ENCODE data around the gene GNL1.

GNL1 gene

DNA sequence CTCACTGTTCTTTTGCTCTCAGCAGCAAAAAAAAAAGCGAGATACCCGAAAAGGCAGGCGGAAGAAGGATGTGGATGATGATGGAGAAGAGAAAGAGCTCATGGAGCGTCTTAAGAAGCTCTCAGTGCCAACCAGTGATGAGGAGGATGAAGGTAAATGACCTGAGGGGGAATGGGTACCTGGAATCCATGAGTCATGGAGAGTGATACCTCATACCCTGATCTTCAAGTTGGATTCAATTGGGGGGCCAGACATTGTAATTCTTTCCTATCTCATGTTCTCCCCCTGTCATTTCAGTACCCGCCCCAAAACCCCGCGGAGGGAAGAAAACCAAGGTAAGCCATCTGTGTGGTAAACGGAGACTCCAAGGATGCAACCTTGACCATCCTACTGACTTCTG is 21.8 kb upstream of the GNL1 start:
- peak overlapping the region; percentile 15 for H3K27ac Mint-ChIP-seq
- peaks cover 63% of the 10 kb centered on the region for H3K36me3 Mint-ChIP-seq
- no peaks in the 10 kb centered on the region for H3K9me3 Mint-ChIP-seq
- no peak for ATAC-seq
- H3K4me1 Mint-ChIP-seq = peaks cover 29% of the 10 kb centered on the region
- H3K27me3 Mint-ChIP-seq = no peaks in the 10 kb centered on the region
- H3K4me3 Mint-ChIP-seq = no peak overlapping the region

DNA sequence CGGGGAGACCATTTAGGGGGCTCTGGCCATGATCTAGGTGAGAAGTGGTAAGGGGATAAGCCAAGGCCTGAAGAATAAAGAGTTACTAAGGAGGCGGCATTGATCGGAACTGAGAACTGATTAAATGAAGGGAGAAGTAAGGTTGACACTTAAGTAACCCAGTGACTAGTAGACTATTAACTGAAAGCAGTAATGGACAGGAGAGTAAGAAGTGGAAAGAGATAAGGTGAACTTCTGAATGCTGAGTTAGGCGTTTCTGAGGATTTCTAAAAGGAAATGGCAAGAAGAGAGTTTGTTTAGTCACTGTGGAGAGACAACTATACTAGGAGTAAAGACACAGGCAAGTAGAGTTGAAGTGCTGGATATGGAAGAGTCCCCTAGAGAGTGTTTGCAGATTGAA is 16.8 kb upstream of the GNL1 start:
- no peaks in the 10 kb centered on the region for H3K9me3 Mint-ChIP-seq
- H3K27ac Mint-ChIP-seq = peak overlapping the region; percentile 2
- ATAC-seq = no peak
- H3K4me1 Mint-ChIP-seq = peaks cover 66% of the 10 kb centered on the region
- no peaks in the 10 kb centered on the region for H3K27me3 Mint-ChIP-seq
- H3K36me3 Mint-ChIP-seq = peaks cover 26% of the 10 kb centered on the region
- peak overlapping the region; percentile 10 for H3K4me3 Mint-ChIP-seq

DNA sequence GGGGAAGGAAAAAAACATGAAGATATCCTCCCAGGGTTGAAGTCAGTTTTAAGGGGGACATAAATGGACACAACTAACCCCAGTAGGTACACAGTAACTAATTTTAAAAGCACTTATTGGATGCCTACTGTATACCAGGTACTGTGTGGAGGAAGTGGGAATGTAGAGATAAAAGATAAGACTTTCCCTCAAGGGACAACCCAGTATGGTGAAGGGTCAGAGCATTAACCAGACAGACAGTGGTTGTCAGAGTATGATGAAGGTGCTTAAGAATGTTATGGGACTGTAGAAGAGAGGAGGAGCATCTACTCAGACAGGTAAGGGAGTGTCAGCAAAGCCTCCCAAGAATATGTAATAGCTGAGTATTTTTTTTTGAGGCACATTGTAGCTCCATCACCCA is 15.9 kb upstream of the GNL1 start:
- no peak for ATAC-seq
- Mint-ChIP-seq H3K27me3 (no peaks in the 10 kb centered on the region), H3K27ac (peak overlapping the region; percentile 95), H3K9me3 (no peaks in the 10 kb centered on the region), H3K4me3 (peak overlapping the region; percentile 97), H3K4me1 (peaks cover 65% of the 10 kb centered on the region), H3K36me3 (peaks cover 16% of the 10 kb centered on the region)

DNA sequence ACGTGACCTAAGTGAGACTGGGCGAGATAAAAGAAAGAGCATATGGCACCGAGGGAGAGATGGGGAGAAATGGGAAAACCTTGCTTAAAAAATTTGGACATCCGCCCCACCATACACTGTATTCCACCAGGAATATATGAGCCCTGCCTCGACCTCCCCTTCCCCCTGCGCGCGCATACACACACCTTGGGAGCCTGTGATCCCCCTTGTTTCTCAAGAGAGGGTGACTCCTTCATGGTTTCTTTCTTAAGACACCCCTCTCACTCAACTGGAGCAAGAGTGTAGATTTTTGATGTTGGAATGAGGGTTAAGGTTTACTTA is 15.4 kb upstream of the GNL1 start:
- Mint-ChIP-seq H3K4me1 (peaks cover 60% of the 10 kb centered on the region), H3K27me3 (no peaks in the 10 kb centered on the region), H3K36me3 (peaks cover 12% of the 10 kb centered on the region), H3K4me3 (peak overlapping the region; percentile 97), H3K9me3 (no peaks in the 10 kb centered on the region), H3K27ac (peak overlapping the region; percentile 95)
- ATAC-seq = no peak

DNA sequence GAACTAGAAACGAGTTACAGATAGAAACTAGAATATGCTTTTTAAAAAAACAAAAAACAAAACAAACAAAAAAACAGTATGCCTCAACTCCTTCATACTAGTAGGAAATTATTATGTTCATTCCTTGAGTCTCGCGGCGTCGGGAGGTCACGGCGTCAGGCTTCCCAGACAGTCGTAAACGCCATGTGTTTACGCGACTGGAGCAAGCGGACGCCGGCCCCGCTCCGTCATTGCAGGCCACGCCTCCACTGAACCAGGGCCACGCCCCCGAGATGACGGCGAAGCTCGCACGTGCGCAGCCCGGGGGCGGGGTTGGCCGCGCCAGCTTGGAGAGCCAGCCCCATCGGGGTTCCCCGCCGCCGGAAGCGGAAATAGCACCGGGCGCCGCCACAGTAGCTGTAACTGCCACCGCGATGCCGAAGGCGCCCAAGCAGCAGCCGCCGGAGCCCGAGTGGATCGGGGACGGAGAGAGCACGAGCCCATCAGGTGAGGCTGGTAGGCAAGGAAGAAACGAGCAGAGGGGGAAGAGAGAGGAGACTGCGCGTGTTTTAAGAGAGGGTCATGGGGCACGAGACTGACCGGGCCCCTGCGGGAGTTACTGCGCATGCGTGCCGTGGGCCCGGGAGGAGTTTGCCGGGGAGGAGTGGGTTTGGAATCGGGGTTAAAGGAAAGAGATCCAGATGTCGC is 14.9 kb upstream of the GNL1 start, which contains the start of gene ABCF1:
ABCF1 (plus strand) TSS at position 368 of the 687 bp plus-strand sequence; CDS start at position 414, 46 bp downstream.
- peaks cover 57% of the 10 kb centered on the region for H3K4me1 Mint-ChIP-seq

DNA sequence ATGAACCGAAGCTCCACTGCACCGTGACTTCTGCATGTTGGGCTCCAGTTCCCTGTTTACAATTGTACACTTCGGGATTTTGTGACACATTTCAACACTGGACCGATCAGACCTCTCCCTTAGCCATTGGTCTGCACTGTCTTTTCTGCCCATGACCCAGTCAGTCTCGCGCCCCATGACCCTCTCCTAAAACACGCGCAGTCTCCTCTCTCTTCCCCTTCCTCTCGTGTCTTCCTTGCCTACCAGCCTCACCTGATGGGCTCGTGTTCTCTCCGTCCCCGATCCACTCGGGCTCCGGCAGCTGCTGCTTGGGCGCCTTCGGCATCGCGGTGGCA is 14.4 kb upstream of the GNL1 start:
- Mint-ChIP-seq H3K4me3 (peak overlapping the region; percentile 97), H3K36me3 (peaks cover 8% of the 10 kb centered on the region), H3K27me3 (no peaks in the 10 kb centered on the region), H3K27ac (peak overlapping the region; percentile 95), H3K4me1 (peaks cover 57% of the 10 kb centered on the region), H3K9me3 (no peaks in the 10 kb centered on the region)
- ATAC-seq = peak; percentile 51

More for the DNA sequence above, 14.9 kb upstream of the GNL1 start, which contains the start of gene ABCF1:
- Mint-ChIP-seq H3K27ac (peak within 1 kb of the TSS; percentile 95), H3K9me3 (no peaks in the 10 kb centered on the region), H3K4me3 (peak within 1 kb of the TSS; percentile 97), H3K27me3 (no peaks in the 10 kb centered on the region), H3K36me3 (peaks cover 8% of the 10 kb centered on the region)
- peak; percentile 99 for ATAC-seq

DNA sequence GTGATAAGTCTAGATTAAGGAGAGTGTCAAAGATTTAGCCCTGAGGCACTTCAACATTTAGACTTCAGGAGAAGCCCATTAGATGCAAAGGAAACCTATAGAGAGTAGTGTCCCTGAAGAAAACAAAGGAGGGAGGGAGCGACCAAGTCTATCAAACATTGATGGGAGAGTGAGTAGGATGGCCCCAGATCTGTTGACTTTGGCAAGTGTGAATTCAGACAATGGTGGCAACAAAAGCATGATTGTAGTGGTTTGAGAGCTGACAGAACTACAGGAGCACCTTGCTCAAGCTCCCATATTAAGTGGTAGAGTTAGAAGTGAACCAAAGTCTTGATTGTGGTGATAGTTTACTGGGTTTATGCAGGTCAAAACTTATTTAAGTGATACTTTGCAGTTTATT is 14.0 kb upstream of the GNL1 start:
- ATAC-seq = no peak
- H3K27me3 Mint-ChIP-seq = no peaks in the 10 kb centered on the region

DNA sequence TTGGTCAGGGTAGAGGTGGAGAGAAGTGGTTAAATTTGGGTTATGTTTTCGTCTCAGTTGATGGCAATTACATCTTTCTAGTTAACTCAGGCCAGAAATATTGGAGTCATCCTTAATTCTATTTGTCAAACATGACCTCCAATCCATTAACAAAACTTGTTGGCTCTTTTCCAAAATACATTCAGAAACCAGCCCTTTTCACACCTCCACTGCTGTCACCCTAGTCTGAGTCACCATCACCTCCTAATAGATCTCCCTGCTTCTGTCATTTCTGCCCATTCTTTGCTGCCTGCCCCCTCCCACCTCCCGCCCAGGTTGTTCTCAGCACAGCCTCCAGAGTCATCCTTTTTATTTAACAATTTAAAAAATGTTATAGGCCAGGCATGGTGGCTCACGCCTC is 12.0 kb upstream of the GNL1 start:
- no peak for ATAC-seq
- H3K4me1 Mint-ChIP-seq = peaks cover 38% of the 10 kb centered on the region
- H3K27me3 Mint-ChIP-seq = no peaks in the 10 kb centered on the region
- no peaks in the 10 kb centered on the region for H3K9me3 Mint-ChIP-seq
- H3K4me3 Mint-ChIP-seq = no peak overlapping the region
- H3K27ac Mint-ChIP-seq = no peak overlapping the region
- peaks cover 3% of the 10 kb centered on the region for H3K36me3 Mint-ChIP-seq

More for the DNA sequence above, 14.0 kb upstream of the GNL1 start:
- no peaks in the 10 kb centered on the region for H3K9me3 Mint-ChIP-seq
- H3K4me3 Mint-ChIP-seq = peak overlapping the region; percentile 97
- H3K4me1 Mint-ChIP-seq = peaks cover 54% of the 10 kb centered on the region
- peak overlapping the region; percentile 95 for H3K27ac Mint-ChIP-seq
- peaks cover 8% of the 10 kb centered on the region for H3K36me3 Mint-ChIP-seq

DNA sequence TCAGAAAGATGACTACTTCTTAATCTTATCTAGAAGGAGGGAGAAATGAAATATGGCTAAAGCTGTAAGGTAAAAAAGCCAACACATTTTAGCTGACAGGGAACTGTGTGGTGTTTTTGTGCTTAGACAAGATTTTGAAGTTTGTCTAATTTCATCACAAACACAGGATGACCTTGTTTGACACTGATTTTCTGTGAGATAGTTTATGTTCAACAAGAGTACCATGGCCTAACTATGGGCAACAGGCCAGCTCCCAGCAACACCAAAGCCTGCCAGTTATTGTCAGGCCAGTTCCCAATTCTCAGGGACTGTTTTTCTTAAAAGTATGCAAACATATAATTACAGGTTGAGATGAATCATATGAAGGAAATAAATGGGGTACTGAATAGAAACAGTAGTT is 9.5 kb upstream of the GNL1 start:
- ATAC-seq = no peak
- no peaks in the 10 kb centered on the region for H3K9me3 Mint-ChIP-seq
- H3K27me3 Mint-ChIP-seq = no peaks in the 10 kb centered on the region
- H3K4me1 Mint-ChIP-seq = peaks cover 13% of the 10 kb centered on the region
- H3K27ac Mint-ChIP-seq = no peak overlapping the region
- H3K4me3 Mint-ChIP-seq = no peak overlapping the region
- peaks cover 20% of the 10 kb centered on the region for H3K36me3 Mint-ChIP-seq

DNA sequence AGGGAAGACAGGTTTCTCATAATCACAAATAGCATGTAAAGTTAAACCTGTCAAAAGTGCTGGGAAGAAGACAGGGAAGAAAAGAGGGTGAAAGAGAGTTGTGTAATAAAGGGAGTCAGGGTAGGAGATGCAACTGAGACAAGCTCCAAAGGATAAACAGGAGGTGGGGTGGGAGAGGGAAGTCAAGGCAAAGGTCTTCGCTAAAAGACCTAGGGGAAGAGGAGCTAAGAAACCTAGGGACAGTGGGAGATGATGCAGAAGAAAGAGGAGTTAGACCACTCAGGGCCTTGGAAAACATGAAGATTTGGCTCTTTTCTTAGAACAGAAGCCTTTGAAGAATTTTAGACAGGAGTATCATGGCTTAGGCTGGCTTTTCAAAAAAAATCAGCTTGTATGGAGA is 7.8 kb upstream of the GNL1 start:
- H3K36me3 Mint-ChIP-seq = peaks cover 20% of the 10 kb centered on the region
- H3K27ac Mint-ChIP-seq = peak overlapping the region; percentile 14
- H3K4me1 Mint-ChIP-seq = peaks cover 6% of the 10 kb centered on the region
- no peak for ATAC-seq
- no peaks in the 10 kb centered on the region for H3K27me3 Mint-ChIP-seq
- no peaks in the 10 kb centered on the region for H3K9me3 Mint-ChIP-seq
- H3K4me3 Mint-ChIP-seq = no peak overlapping the region

DNA sequence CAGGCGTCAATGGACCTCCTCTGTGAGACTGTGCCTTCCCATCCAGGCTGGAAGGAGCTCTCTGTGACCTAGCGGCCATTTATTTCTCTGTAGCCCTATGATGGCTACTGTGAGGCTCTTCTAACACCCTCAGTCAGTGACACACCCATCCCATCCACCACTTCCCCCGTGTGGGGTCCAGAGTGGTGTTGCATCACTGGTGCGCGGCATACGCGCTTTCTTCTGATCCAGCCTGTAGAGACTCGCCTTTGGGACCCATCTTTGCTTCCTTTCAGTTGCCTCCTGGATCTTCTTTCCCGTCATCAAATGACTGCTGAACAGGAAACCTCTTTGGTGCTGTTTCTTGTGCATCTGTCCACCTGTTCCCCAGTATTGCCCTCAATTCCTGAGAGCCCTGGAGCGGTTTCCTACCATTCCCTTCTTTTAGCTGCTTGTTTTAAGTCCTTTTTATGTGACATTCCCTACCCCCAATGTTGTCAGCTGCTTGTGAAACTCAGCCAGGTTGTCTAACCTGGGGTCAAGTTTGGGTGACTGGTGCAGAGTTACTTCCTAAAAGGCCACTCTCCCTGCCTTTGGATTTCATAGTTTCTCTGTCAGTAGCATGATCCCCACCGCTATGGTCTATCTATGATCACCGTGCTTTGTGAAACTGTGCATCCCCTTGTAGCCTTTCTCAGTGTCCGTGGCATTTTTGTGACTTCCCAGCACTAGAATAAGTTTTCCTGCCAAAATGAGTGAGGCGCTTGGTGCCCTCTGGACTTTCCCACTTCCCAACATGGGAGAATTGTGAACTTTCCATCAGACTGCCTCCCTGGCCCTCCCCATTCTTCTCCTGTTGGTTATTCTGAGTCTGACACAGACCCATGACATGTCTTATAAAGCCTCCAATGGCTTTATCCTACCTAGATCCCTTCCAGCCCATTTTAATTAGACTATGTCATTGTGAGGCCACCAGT is 6.5 kb upstream of the GNL1 start:
- ATAC-seq = no peak
- H3K9me3 Mint-ChIP-seq = no peaks in the 10 kb centered on the region
- H3K27ac Mint-ChIP-seq = no peak overlapping the region
- no peak overlapping the region for H3K4me3 Mint-ChIP-seq
- no peaks in the 10 kb centered on the region for H3K27me3 Mint-ChIP-seq
- H3K4me1 Mint-ChIP-seq = peaks cover 14% of the 10 kb centered on the region
- H3K36me3 Mint-ChIP-seq = peaks cover 22% of the 10 kb centered on the region

DNA sequence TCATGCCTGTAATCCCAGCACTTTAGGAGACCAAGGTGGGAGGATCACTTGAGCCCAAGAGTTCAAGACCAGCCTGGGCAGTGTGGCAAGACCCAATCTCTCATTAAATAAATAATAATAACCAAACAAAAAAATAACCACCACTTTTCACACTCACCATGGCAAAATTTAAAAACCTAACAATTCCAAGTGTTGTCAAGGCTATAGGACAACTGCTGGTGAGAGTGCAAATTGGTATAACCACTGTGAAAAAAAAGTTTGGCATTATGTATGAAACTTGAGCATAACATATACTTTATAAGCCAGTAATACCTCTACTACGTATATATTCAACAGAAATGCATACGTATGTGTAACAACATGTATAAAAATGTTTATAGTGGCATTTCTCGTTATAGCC is 4.6 kb upstream of the GNL1 start:
- no peaks in the 10 kb centered on the region for H3K9me3 Mint-ChIP-seq
- peaks cover 22% of the 10 kb centered on the region for H3K4me1 Mint-ChIP-seq
- peaks cover 28% of the 10 kb centered on the region for H3K36me3 Mint-ChIP-seq
- H3K27me3 Mint-ChIP-seq = no peaks in the 10 kb centered on the region
- H3K4me3 Mint-ChIP-seq = no peak overlapping the region
- no peak for ATAC-seq
- H3K27ac Mint-ChIP-seq = no peak overlapping the region

DNA sequence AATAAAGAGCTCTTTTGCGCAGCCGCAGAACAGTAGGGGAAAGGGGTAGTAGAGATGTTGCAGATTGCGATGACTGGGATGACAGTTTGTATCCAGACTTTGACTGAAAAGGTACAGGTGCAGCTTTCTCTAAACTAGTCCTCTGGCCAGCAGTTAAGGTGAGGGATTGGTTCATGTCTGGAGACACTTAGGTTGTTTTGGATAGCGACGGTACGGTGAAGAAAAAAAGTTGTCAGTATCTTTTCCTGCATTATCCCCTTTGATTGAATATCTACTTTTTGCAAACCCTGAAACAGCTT is 1.3 kb upstream of the GNL1 start:
- H3K36me3 Mint-ChIP-seq = peaks cover 33% of the 10 kb centered on the region
- H3K9me3 Mint-ChIP-seq = no peaks in the 10 kb centered on the region
- no peak for ATAC-seq
- H3K27ac Mint-ChIP-seq = peak overlapping the region; percentile 97
- H3K27me3 Mint-ChIP-seq = no peaks in the 10 kb centered on the region
- peaks cover 39% of the 10 kb centered on the region for H3K4me1 Mint-ChIP-seq
- peak overlapping the region; percentile 97 for H3K4me3 Mint-ChIP-seq

DNA sequence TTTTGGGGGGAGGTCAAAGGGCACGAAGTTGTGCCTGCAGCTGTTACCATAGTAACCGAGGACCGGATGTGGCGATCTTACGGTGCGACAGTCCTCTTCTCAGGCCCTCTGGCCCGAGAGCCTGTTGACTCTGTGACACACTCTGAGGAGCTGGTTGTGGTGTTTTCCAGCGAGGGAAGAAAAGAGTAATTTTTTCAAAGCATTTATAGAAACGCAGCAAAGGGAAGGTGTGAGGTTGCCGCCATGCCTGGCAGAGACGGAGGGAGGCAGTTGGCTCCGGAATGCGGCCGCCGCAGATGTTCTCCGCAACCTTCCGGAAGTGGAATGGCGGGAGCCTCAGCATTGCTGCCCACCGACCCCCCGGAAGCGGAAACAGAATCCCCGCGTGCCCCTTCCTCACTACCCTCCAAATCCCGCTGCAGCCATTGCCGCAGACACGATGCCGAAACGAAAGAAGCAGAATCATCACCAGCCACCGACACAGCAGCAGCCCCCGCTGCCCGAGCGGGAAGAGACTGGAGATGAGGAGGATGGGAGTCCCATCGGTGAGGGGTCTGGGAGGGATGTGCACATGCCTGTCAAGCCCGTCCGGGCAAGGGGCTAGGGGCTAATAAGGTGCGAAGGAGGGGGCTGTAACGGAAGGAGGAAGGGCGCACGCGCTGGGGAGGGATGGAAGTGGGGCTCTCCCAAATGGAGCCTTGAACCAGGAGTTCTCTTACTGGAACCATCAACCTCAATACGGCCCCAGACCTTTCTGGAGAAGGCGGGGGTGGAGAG is 805 bp upstream of the GNL1 start, which contains the start of gene PRR3:
PRR3 (plus strand) TSS at position 390 of the 777 bp plus-strand sequence; CDS start at position 440, 50 bp downstream.
- Mint-ChIP-seq H3K9me3 (no peaks in the 10 kb centered on the region), H3K27ac (peak within 1 kb of the TSS; percentile 97), H3K36me3 (peaks cover 33% of the 10 kb centered on the region), H3K4me1 (peaks cover 39% of the 10 kb centered on the region), H3K27me3 (no peaks in the 10 kb centered on the region), H3K4me3 (peak within 1 kb of the TSS; percentile 97)
- peak; percentile 87 for ATAC-seq

DNA sequence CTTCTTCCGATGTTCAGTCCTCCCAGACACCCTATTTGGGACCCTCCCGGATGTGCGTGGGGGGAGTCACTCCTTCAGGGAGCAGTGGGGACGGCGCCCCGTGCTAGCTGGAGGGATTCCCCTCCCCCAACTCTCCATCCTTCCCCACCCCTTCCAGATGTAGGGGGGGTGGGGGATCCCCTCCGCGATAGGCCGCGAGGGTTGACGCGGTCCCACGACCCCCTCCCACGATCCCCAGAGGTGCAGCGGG is 548 bp downstream of the GNL1 start:
- peaks cover 40% of the 10 kb centered on the region for H3K36me3 Mint-ChIP-seq
- H3K9me3 Mint-ChIP-seq = no peaks in the 10 kb centered on the region
- H3K4me3 Mint-ChIP-seq = peak overlapping the region; percentile 97
- H3K27ac Mint-ChIP-seq = peak overlapping the region; percentile 97
- no peaks in the 10 kb centered on the region for H3K27me3 Mint-ChIP-seq
- peaks cover 39% of the 10 kb centered on the region for H3K4me1 Mint-ChIP-seq
- ATAC-seq = no peak

Measured in stimulated activated memory B cell treated with anti-CD40 and anti-IgM and Interleukin-4, amounts not matched to agents 10 μg/mL and 1 μg/mL and 100 μg/mL, for 72 hours (primary cell).